ENCODE results near the gene PTEN. TPM values are rescaled to one million over a fixed set of nuclear protein-coding genes. Genes with fewer than 3 reads are reported as not detected.
"Not testable (repeated sequence)": the region's sequence is repeated elsewhere in the genome, so short reads cannot be mapped to it uniquely, and the experiment has no call there.

Gene PTEN
- total and polyA plus RNA-seq, 12 donors, result 35.7 to 179 (median 89.8) TPM

- H3K27me3 ChIP-seq, result no peaks in the 10 kb centered on the region
- TF ChIP-seq CTCF (IDR thresholded peaks at IDR 0.05) (no peak), POLR2A (IDR thresholded peaks at IDR 0.05) (no peak)
- no peak for DNase-seq
- intact Hi-C loops (cut with DNase I), result no loop called here
- 61 to 82% (median 75%) methylated on average over 2 of the region's 2 CpGs for WGBS, 4 donors
- peaks cover 0 to 4% of the 10 kb centered on the region in 2 donors for H3K36me3 ChIP-seq (replicated peaks in 1 of 2)
- peak overlapping the region in 1 of 5 donors; percentile 14 for H3K27ac ChIP-seq
- H3K9me3 ChIP-seq (replicated peaks in 1 of 3), result peaks cover 0 to 5% (median 0%) of the 10 kb centered on the region in 3 donors
- H3K4me1 ChIP-seq (replicated peaks in 1 of 2), result peaks cover 15 to 93% of the 10 kb centered on the region in 2 donors
- peak overlapping the region in 1 of 4 donors; percentile 23 for H3K4me3 ChIP-seq
These were observed 10.2 kb downstream of the PTEN start for GRCh38 chr10:87873656-87874055.

- H3K4me3 ChIP-seq, result peak overlapping the region in 1 of 4 donors; percentile 21
- 22 to 26% (median 24%) methylated on average over 4 of the region's 4 CpGs for WGBS, 4 donors
- intact Hi-C loops (cut with DNase I), result no loop called here
These were observed 12.6 kb downstream of the PTEN start for GRCh38 chr10:87875929-87876571.

GRCh38 chr10:87878664-87879459, 15.4 kb downstream of the PTEN start:
- no peak for TF ChIP-seq CTCF (IDR thresholded peaks at IDR 0.05)
- no peak for TF ChIP-seq POLR2A (IDR thresholded peaks at IDR 0.05)
- Histone ChIP-seq H3K9me3 (replicated peaks in 1 of 3) (peaks cover 0 to 4% (median 0%) of the 10 kb centered on the region in 3 donors), H3K36me3 (replicated peaks in 1 of 2) (no peaks in the 10 kb centered on the region), H3K4me1 (replicated peaks in 1 of 2) (peaks cover 9 to 84% of the 10 kb centered on the region in 2 donors), H3K27me3 (no peaks in the 10 kb centered on the region), H3K27ac (no peak overlapping the region), H3K4me3 (no peak overlapping the region)
- intact Hi-C loops (cut with DNase I), result no loop called here
- DNase-seq, result no peak
- WGBS, 4 donors, result 81 to 88% (median 84%) methylated on average over 9 of the region's 9 CpGs

More at GRCh38 chr10:87875929-87876571, 12.6 kb downstream of the PTEN start:
- TF ChIP-seq CTCF (IDR thresholded peaks at IDR 0.05) (no peak), POLR2A (IDR thresholded peaks at IDR 0.05) (no peak)
- no peak overlapping the region for H3K27ac ChIP-seq
- H3K9me3 ChIP-seq (replicated peaks in 1 of 3), result peaks cover 0 to 5% (median 0%) of the 10 kb centered on the region in 3 donors
- H3K4me1 ChIP-seq (replicated peaks in 1 of 2), result peaks cover 15 to 91% of the 10 kb centered on the region in 2 donors
- H3K36me3 ChIP-seq (replicated peaks in 1 of 2), result peaks cover 0 to 4% of the 10 kb centered on the region in 2 donors
- no peaks in the 10 kb centered on the region for H3K27me3 ChIP-seq
- DNase-seq, result no peak

GRCh38 chr10:87880336-87880735, 16.9 kb downstream of the PTEN start:
- TF ChIP-seq POLR2A (IDR thresholded peaks at IDR 0.05) (no peak), CTCF (IDR thresholded peaks at IDR 0.05) (no peak)
- peaks cover 0 to 73% of the 10 kb centered on the region in 2 donors for H3K4me1 ChIP-seq (replicated peaks in 1 of 2)
- no peak overlapping the region for H3K4me3 ChIP-seq
- H3K27ac ChIP-seq, result no peak overlapping the region
- no peaks in the 10 kb centered on the region for H3K27me3 ChIP-seq
- DNase-seq, result no peak
- intact Hi-C loops (cut with DNase I), result no loop called here
- no peaks in the 10 kb centered on the region for H3K36me3 ChIP-seq (replicated peaks in 1 of 2)
- no peaks in the 10 kb centered on the region for H3K9me3 ChIP-seq (replicated peaks in 1 of 3)

- H3K9me3 ChIP-seq (replicated peaks in 1 of 3); H3K36me3 ChIP-seq (replicated peaks in 1 of 2); H3K27me3 ChIP-seq; H3K4me3 ChIP-seq; intact Hi-C loops (cut with DNase I); H3K27ac ChIP-seq; DNase-seq: not testable (repeated sequence)
- 97 to 100% (median 97%) methylated on average over 5 of the region's 5 CpGs for WGBS, 4 donors
- H3K4me1 ChIP-seq (replicated peaks in 1 of 2), result peaks cover 0 to 72% of the 10 kb centered on the region in 2 donors
These were observed 18.1 kb downstream of the PTEN start for GRCh38 chr10:87881373-87882059.

All from adrenal gland (tissue), 12 donors.